H9 (cell line): ENCODE measurements around the gene MXRA5. TPM values are rescaled to one million over a fixed set of nuclear protein-coding genes. Genes with fewer than 3 reads are reported as not detected.

Experiments
- DNase-seq: peaks from one replicate; pipeline ENCODE4 v3.0.0-alpha.2; 2017
- H2AFZ ChIP-seq: one replicate; pipeline ENCODE4 v1.6.1; 2013; ENCODE audit warnings: mild to moderate bottlenecking, low read length, control low read depth, moderate library complexity
- H2AK5ac ChIP-seq: 2 replicates; pipeline ENCODE4 v1.6.1; 2013; ENCODE audit warnings: low read length, control low read depth, mixed read lengths; ENCODE audit not compliant: insufficient read length
- H2BK120ac ChIP-seq: one replicate; pipeline ENCODE4 v1.6.1; 2013; ENCODE audit warnings: low read depth, mild to moderate bottlenecking, low read length, control low read depth, inconsistent platforms; ENCODE audit not compliant: poor library complexity, severe bottlenecking
- H2BK12ac ChIP-seq: 2 replicates; pipeline ENCODE4 v1.6.1; 2013; ENCODE audit warnings: low read length, control low read depth, mixed read lengths, low read depth; ENCODE audit not compliant: insufficient read length
- H2BK15ac ChIP-seq: 2 replicates; pipeline ENCODE4 v1.6.1; 2013; ENCODE audit warnings: low read depth, low read length, control low read depth
- H2BK20ac ChIP-seq: one replicate; pipeline ENCODE4 v1.6.1; 2013; ENCODE audit warnings: low read depth, mild to moderate bottlenecking, low read length, control low read depth, inconsistent platforms; ENCODE audit not compliant: poor library complexity, severe bottlenecking
- H2BK5ac ChIP-seq: 2 replicates; pipeline ENCODE4 v1.6.1; 2013; ENCODE audit warnings: low read length, control low read depth, mixed read lengths; ENCODE audit not compliant: insufficient read length
- H3K14ac ChIP-seq: 2 replicates; pipeline ENCODE4 v1.6.1; 2013; ENCODE audit warnings: low read length, control low read depth; ENCODE audit not compliant: insufficient read depth
- H3K18ac ChIP-seq: 2 replicates; pipeline ENCODE4 v1.6.1; 2013; ENCODE audit warnings: low read depth, mild to moderate bottlenecking, mixed read lengths, low read length, control low read depth; ENCODE audit not compliant: insufficient read length
- H3K23ac ChIP-seq: 2 replicates; pipeline ENCODE4 v1.6.1; 2013; ENCODE audit warnings: low read length, control low read depth, mixed read lengths, low read depth; ENCODE audit not compliant: insufficient read length
- H3K23me2 ChIP-seq: 2 replicates; pipeline ENCODE4 v1.6.1; 2013; ENCODE audit warnings: low read depth, mild to moderate bottlenecking, mixed read lengths, low read length, control low read depth; ENCODE audit not compliant: insufficient read length, poor library complexity, severe bottlenecking
- H3K27ac ChIP-seq: 2 replicates; pipeline ENCODE4 v1.5.1; 2013; ENCODE audit warnings: low read length, control low read depth, mixed read lengths, low read depth; ENCODE audit not compliant: insufficient read length
- H3K27me3 ChIP-seq: 2 replicates; pipeline ENCODE4 v1.6.1; 2013; ENCODE audit warnings: low read length, control low read depth, inconsistent platforms; ENCODE audit not compliant: insufficient read depth
- H3K4ac ChIP-seq: 2 replicates; pipeline ENCODE4 v1.6.1; 2013; ENCODE audit warnings: low read depth, mild to moderate bottlenecking, control low read depth, inconsistent platforms, low read length, moderate library complexity
- H3K4me1 ChIP-seq: 2 replicates; pipeline ENCODE4 v1.6.1; 2013; ENCODE audit warnings: low read length, control low read depth, inconsistent platforms; ENCODE audit not compliant: insufficient read depth
- H3K4me2 ChIP-seq: 2 replicates; pipeline ENCODE4 v1.6.1; 2013; ENCODE audit warnings: low read length, control low read depth, mixed read lengths; ENCODE audit not compliant: insufficient read length, insufficient read depth
- H3K56ac ChIP-seq: 2 replicates; pipeline ENCODE4 v1.6.1; 2013; ENCODE audit warnings: low read depth, mild to moderate bottlenecking, mixed read lengths, low read length, control low read depth; ENCODE audit not compliant: insufficient read length
- H3K79me1 ChIP-seq: 2 replicates; pipeline ENCODE4 v1.6.1; 2013; ENCODE audit warnings: low read depth, mild to moderate bottlenecking, moderate library complexity, low read length, control low read depth, inconsistent platforms; ENCODE audit not compliant: insufficient read depth, poor library complexity, severe bottlenecking
- H3K79me2 ChIP-seq: 2 replicates; pipeline ENCODE4 v1.6.1; 2013; ENCODE audit warnings: low read length, control low read depth, inconsistent platforms; ENCODE audit not compliant: insufficient read depth
- H3K9ac ChIP-seq: 2 replicates; pipeline ENCODE4 v1.6.1; 2013; ENCODE audit warnings: low read length, control low read depth, mixed read lengths; ENCODE audit not compliant: insufficient read length; ENCODE audit errors: extremely low read depth
- H3K9me3 ChIP-seq: one replicate; pipeline ENCODE4 v1.6.1; 2013; ENCODE audit warnings: low read depth, low read length, inconsistent platforms; ENCODE audit not compliant: control insufficient read depth
- H3T11ph ChIP-seq: one replicate; pipeline ENCODE4 v1.6.1; 2013; ENCODE audit warnings: mild to moderate bottlenecking, low read length, control low read depth, inconsistent platforms
- H4K20me1 ChIP-seq: one replicate; pipeline ENCODE4 v1.6.1; 2013; ENCODE audit not compliant: control insufficient read depth, insufficient read length, insufficient read depth
- H4K5ac ChIP-seq: 2 replicates; pipeline ENCODE4 v1.6.1; 2013; ENCODE audit warnings: low read depth, mild to moderate bottlenecking, mixed read lengths, low read length, control low read depth; ENCODE audit not compliant: insufficient read length
- H4K8ac ChIP-seq: replicated peaks from 2 replicates; pipeline ENCODE4 v1.6.1; 2013; ENCODE audit warnings: low read length, control low read depth, mixed read lengths, low read depth; ENCODE audit not compliant: insufficient read length
- H4K91ac ChIP-seq: 2 replicates; pipeline ENCODE4 v1.6.1; 2013; ENCODE audit warnings: low read depth, mild to moderate bottlenecking, moderate library complexity, mixed read lengths, low read length, control low read depth; ENCODE audit not compliant: insufficient read length
- H3K27ac Mint-ChIP-seq, 3 experiments: 2 replicates in 2 of 3; 3 replicates in 1 of 3; pipeline ENCODE4 v1.8.0; 2020 to 2021; ENCODE audit warnings: mixed read lengths in 3 of 3, mild to moderate bottlenecking in 1 of 3, moderate library complexity in 1 of 3
- H3K27me3 Mint-ChIP-seq: 2 replicates; pipeline ENCODE4 v1.8.0; 2021; ENCODE audit warnings: low read depth, mild to moderate bottlenecking, moderate library complexity, mixed read lengths
- H3K36me3 Mint-ChIP-seq, 3 experiments: 2 replicates in 2 of 3; 3 replicates in 1 of 3; pipeline ENCODE4 v1.8.0; 2020 to 2021; ENCODE audit warnings: low read depth in 3 of 3, mixed read lengths in 3 of 3; ENCODE audit not compliant: insufficient read depth in 1 of 3
- H3K4me1 Mint-ChIP-seq, 2 experiments: 2 replicates each; pipeline ENCODE4 v1.8.0; 2020; ENCODE audit warnings: mixed read lengths in 2 of 2
- H3K4me3 Mint-ChIP-seq, 2 experiments: 2 replicates in 1 of 2; 3 replicates in 1 of 2; pipeline ENCODE4 v1.8.0; 2020 to 2021; ENCODE audit warnings: mild to moderate bottlenecking in 2 of 2, mixed read lengths in 2 of 2, moderate library complexity in 1 of 2
- H3K9me3 Mint-ChIP-seq, 2 experiments: 2 replicates in 1 of 2; 3 replicates in 1 of 2; pipeline ENCODE4 v1.8.0; 2020; ENCODE audit warnings: mild to moderate bottlenecking in 2 of 2, mixed read lengths in 2 of 2, moderate library complexity in 1 of 2
- CTCF ChIP-seq: fragments of 200-600 bp; sonication (generic); conservative IDR thresholded peaks from 3 replicates; pipeline ENCODE4 v1.8.0; 2021; ENCODE audit warnings: antibody characterized with exemption, mild to moderate bottlenecking
- WGBS: extraction: QIAGEN DNeasy Blood & Tissue Kit; methylation state at CpG from one replicate; pipeline ENCODE4 v1.1.7; 2013; ENCODE audit warnings: missing lambda C conversion rate, low lambda C conversion rate, mixed read lengths; ENCODE audit not compliant: insufficient read length; ENCODE audit errors: extremely low coverage; 5-methylcytosine and 5-hydroxymethylcytosine counted together
- total RNA-seq: library from RNA; stranded (reverse); gene quantifications from 2 replicates; pipeline ENCODE4 v1.2.1, GENCODE V29; 2021

Gene MXRA5
- total RNA-seq, 1 experiment from 2014 or later, result 1.0 TPM

- H2BK5ac ChIP-seq, result no peak overlapping the region
- H3K79me1 ChIP-seq, result no peaks in the 10 kb centered on the region
- H3K18ac ChIP-seq, result no peak overlapping the region
- H2BK12ac ChIP-seq, result no peak overlapping the region
- DNase-seq, result no peak
- no peak overlapping the region for H3K9ac ChIP-seq
- H4K8ac ChIP-seq, result no peak overlapping the region
- no peaks in the 10 kb centered on the region for H3K4me1 Mint-ChIP-seq
- H3K14ac ChIP-seq, result no peak overlapping the region
- H3K23ac ChIP-seq, result no peak overlapping the region
- no peak overlapping the region for H3K27ac Mint-ChIP-seq
- H3K27ac ChIP-seq, result no peak overlapping the region
- 100% methylated on average over 1 of the region's 3 CpGs for WGBS
- no peak overlapping the region for H2AFZ ChIP-seq
- no peak overlapping the region for H2BK20ac ChIP-seq
- H2BK15ac ChIP-seq, result no peak overlapping the region
- no peak overlapping the region for H4K5ac ChIP-seq
- H3K23me2 ChIP-seq, result no peaks in the 10 kb centered on the region
- H3K4ac ChIP-seq, result no peak overlapping the region
- TF ChIP-seq CTCF, result no peak
- no peak overlapping the region for H3K4me3 Mint-ChIP-seq
- no peak overlapping the region for H2AK5ac ChIP-seq
- H3K9me3 Mint-ChIP-seq, result no peaks in the 10 kb centered on the region
- H3K27me3 Mint-ChIP-seq, result 0 out of 2 replicates have a peak, but pooled peaks cover 2% of the 10 kb centered on the region
- no peaks in the 10 kb centered on the region for H3K4me1 ChIP-seq
- no peaks in the 10 kb centered on the region for H3K9me3 ChIP-seq
- H3K56ac ChIP-seq, result no peak overlapping the region
- no peaks in the 10 kb centered on the region for H4K20me1 ChIP-seq
- H3K36me3 Mint-ChIP-seq, result no peaks in the 10 kb centered on the region
- no peaks in the 10 kb centered on the region for H3K79me2 ChIP-seq
- H4K91ac ChIP-seq, result no peak overlapping the region
- no peak overlapping the region for H3T11ph ChIP-seq
- H3K27me3 ChIP-seq, result no peaks in the 10 kb centered on the region
- H3K4me2 ChIP-seq, result no peak overlapping the region
- no peak overlapping the region for H2BK120ac ChIP-seq
Observed at GRCh38 chrX:3384327-3384726, 37.9 kb upstream of the MXRA5 start.
